Measurements from ENCODE around the gene CHADL. TPM values are rescaled to one million over a fixed set of nuclear protein-coding genes. Genes with fewer than 3 reads are reported as not detected.

CHADL gene
- total and polyA plus RNA-seq, 9 of the 15 experiments (the other 6 are each of a cell fraction or from before 2014, with no cell fraction given) = not detected

- H3K4me3 ChIP-seq = no peak overlapping the region
- WGBS (ENCODE audit: insufficient coverage, low coverage, missing lambda C conversion rate) = 64% methylated on average over 1 of the region's 1 CpG
- POLR2A ChIA-PET = interaction anchor here (2.0 kb wide), 1 partner anchor 13 kb away, joined by 11 read pairs; the partner anchor contains the start of gene ZC3H7B
- ATAC-seq (no peak), DNase-seq (ENCODE audit: extremely low read depth in 1 of 4, low spot score in 3 of 4) (no peak), FAIRE-seq (no peak)
- CTCF ChIA-PET (ENCODE audit: low intra/inter-chr PET ratio) = no interaction called here
- no peak overlapping the region for H3K4me2 ChIP-seq (ENCODE audit: insufficient read depth, low read length)
- H3K9ac ChIP-seq (ENCODE audit: insufficient read depth in 1 of 2, low read depth in 2 of 2, low read length in 2 of 2) = no peak overlapping the region; a peak in 1 of 4 replicates
- no peaks in the 10 kb centered on the region for H3K27me3 ChIP-seq (ENCODE audit: control insufficient read depth in 2 of 2, insufficient read depth in 2 of 2, low read length in 2 of 2)
- intact Hi-C loops (cut with micrococcal nuclease) = loop anchor here (5.0 to 10.0 kb wide), 2 partner anchors 93 to 175 kb away; partner anchors contain the start of genes ACO2, PHF5A and TEF
- BruUV-seq (replicated peaks) = no TSS peak
- H3K27ac ChIP-seq (ENCODE audit: extremely low read depth, low read depth, low read length) = no peak overlapping the region
- no peaks in the 10 kb centered on the region for H4K20me1 ChIP-seq (replicated peaks; ENCODE audit: control insufficient read depth, insufficient read depth, low read length)
- peaks cover 12 to 14% of the 10 kb centered on the region in 2 experiments for H3K4me1 ChIP-seq (replicated peaks in 1 of 2; ENCODE audit: control insufficient read depth in 2 of 2, insufficient read depth in 2 of 2, low read length in 2 of 2)
- in situ Hi-C loops (cut with MboI) = no loop called here
- H3K9me1 ChIP-seq (ENCODE audit: control insufficient read depth, insufficient read depth, low read length) = no peaks in the 10 kb centered on the region
- H3K36me3 ChIP-seq (ENCODE audit: control insufficient read depth, insufficient read depth, low read length) = peaks cover 5% of the 10 kb centered on the region; the same call in 1 of the 3 replicates
- H2AFZ ChIP-seq (ENCODE audit: low read depth, low read length) = no peak overlapping the region
- H3K9me3 ChIP-seq (replicated peaks; ENCODE audit: control insufficient read depth, insufficient read depth, low read depth, low read length) = no peaks in the 10 kb centered on the region
- H3K79me2 ChIP-seq (ENCODE audit: control insufficient read depth, insufficient read depth, low read length) = peaks cover 13% of the 10 kb centered on the region
- TF ChIP-seq REST (IDR thresholded peaks at IDR 0.05; ENCODE audit: borderline replicate concordance) (no peak), REST (CRISPR knock-in tag; IDR thresholded peaks at IDR 0.05; ENCODE audit: low read depth) (no peak), KAT7 (CRISPR knock-in tag; IDR thresholded peaks at IDR 0.05; ENCODE audit: borderline replicate concordance) (no peak), CREB1 (IDR thresholded peaks at IDR 0.05) (no peak), CREB1 (CRISPR knock-in tag; IDR thresholded peaks at IDR 0.05) (no peak), CBX5 (IDR thresholded peaks at IDR 0.05; ENCODE audit: borderline replicate concordance, low read depth) (no peak), RBM22 (IDR thresholded peaks at IDR 0.05; ENCODE audit: low read depth, low read length, poor library complexity, severe bottlenecking) (no peak), SMARCA4 (IDR thresholded peaks at IDR 0.05) (no peak), NR0B1 (IDR thresholded peaks at IDR 0.05; ENCODE audit: partially characterized antibody) (no peak), ZZZ3 (IDR thresholded peaks at IDR 0.05) (no peak), ZNF766 (CRISPR knock-in tag; conservative IDR thresholded peaks at IDR 0.05) (no peak), ZNF584 (CRISPR knock-in tag; IDR thresholded peaks at IDR 0.05; ENCODE audit: low read depth) (no peak), YY1 (IDR thresholded peaks at IDR 0.05; ENCODE audit: borderline replicate concordance in 1 of 3, control insufficient read depth in 1 of 3, extremely low read depth in 1 of 3, insufficient read depth in 3 of 3, insufficient read length in 1 of 3, insufficient replicate concordance in 2 of 3, low read depth in 1 of 3, low read length in 2 of 3) (no peak), FOXJ2 (tag; IDR thresholded peaks at IDR 0.05) (no peak)
These were observed 48.9 kb upstream of the CHADL start for GRCh38 chr22:41289671-41290070.
